HEK293T (cell line): Measurements from ENCODE around the gene GDI1.

Source experiments
- ARNT ChIP-seq: fragments of 450-650 bp; IDR thresholded peaks from 2 replicates; pipeline ENCODE4 v1.6.1; 2017; ENCODE audit warnings: mild to moderate bottlenecking
- ELF4 ChIP-seq: fragments of 450-650 bp; IDR thresholded peaks from 2 replicates; pipeline ENCODE4 v1.6.1; 2017; ENCODE audit warnings: antibody characterized with exemption
- FOXK2 ChIP-seq: fragments of 450-650 bp; IDR thresholded peaks from 2 replicates; pipeline ENCODE4 v1.6.1; 2016; ENCODE audit warnings: mild to moderate bottlenecking
- SUZ12 ChIP-seq: fragments of 450-650 bp; IDR thresholded peaks from 2 replicates; pipeline ENCODE4 v1.6.1; 2016; ENCODE audit warnings: mild to moderate bottlenecking

DNA sequence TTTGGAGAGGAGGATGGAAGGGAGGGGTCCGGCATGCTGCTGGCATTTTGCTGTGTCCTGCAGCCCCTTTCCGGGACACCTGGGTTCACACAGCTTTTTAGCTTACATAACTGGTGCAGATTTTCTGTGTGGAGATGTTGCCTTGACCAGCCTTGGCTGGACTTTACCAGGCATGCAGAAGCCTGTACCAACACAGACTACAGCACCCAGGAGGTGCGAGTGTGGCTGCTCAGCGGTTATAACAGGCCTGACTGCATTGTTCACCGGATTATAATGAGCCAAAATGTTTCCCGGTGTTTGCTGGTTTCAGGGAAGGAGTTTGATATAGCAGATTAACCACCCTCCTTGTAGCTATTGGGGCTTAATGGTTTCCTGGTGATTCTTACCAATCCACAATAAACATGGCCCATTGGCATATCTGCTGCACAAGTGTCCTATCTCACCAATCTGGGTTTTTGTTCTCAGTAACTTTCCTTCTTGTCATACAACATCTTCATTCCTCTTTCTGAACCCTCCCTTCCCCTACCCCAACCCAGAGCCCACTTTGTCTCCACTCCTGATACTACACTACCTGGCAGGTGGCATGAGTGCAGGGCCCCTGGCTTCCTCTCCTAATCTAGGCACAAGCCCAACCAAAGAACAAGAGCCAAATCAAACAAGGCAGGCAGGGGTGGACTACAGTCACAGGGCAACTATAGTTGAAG is 34.9 kb upstream of the GDI1 start:
- TF ChIP-seq ELF4 (peak; percentile 30; the same call in 1 of the 2 replicates), ARNT (no peak), SUZ12 (no peak), FOXK2 (no peak)
